Testis (tissue), 3 donors: ENCODE data around the gene KCNG1. TPM values are rescaled to one million over a fixed set of nuclear protein-coding genes. Genes with fewer than 3 reads are reported as not detected.
"Not testable (repeated sequence)": the region's sequence is repeated elsewhere in the genome, so short reads cannot be mapped to it uniquely, and the experiment has no call there.

ENCODE experiments used
- DNase-seq: peaks from one replicate; pipeline ENCODE4 v3.0.0-alpha.2; 2019
- H3K27ac ChIP-seq, 2 donors: fragments of 200-600 bp; sonication (generic); one replicate each; pipeline ENCODE4 v1.5.1; 2019
- H3K27me3 ChIP-seq: fragments of 200-600 bp; sonication (generic); one replicate; pipeline ENCODE4 v1.5.1; 2019
- H3K36me3 ChIP-seq: fragments of 200-600 bp; sonication (generic); one replicate; pipeline ENCODE4 v1.5.1; 2017; ENCODE audit warnings: low read depth; ENCODE audit errors: missing control alignments
- H3K4me1 ChIP-seq: fragments of 200-600 bp; sonication (generic); one replicate; pipeline ENCODE4 v1.5.1; 2019
- H3K4me3 ChIP-seq, 2 donors: fragments of 200-600 bp; sonication (generic); one replicate each; pipeline ENCODE4 v1.5.1; 2017 to 2019
- H3K9me3 ChIP-seq: fragments of 200-600 bp; sonication (generic); one replicate; pipeline ENCODE4 v1.5.1; 2017
- CTCF ChIP-seq, 3 experiments: fragments of 450-650 bp in 2 of 3; fragments of 200-600 bp in 1 of 3; sonication (generic) in 1 of 3; IDR thresholded peaks; one replicate each; pipeline ENCODE4 v1.5.1; 2016 to 2019; ENCODE audit warnings: antibody characterized with exemption in 3 of 3, mild to moderate bottlenecking in 2 of 3, moderate library complexity in 1 of 3
- POLR2A ChIP-seq: fragments of 450-650 bp; IDR thresholded peaks from one replicate; pipeline ENCODE4 v1.6.1; 2017; ENCODE audit warnings: antibody characterized with exemption, mild to moderate bottlenecking, moderate library complexity
- WGBS, 2 donors: methylation state at CpG; one replicate each; pipeline ENCODE4 v1.1.5; 2018; 5-methylcytosine and 5-hydroxymethylcytosine counted together
- intact Hi-C: fragments of 100-400 bp; cut with DNase I; formaldehyde crosslinking; loops from one replicate; pipeline ENCODE4 v1.15.1; 2023; ENCODE audit warnings: low total_unique reads
- polyA plus RNA-seq: library from polyadenylated mRNA; stranded (reverse); fragments of 350-450 nt; fragmentation: Illumina TruSeq; extraction: RNeasy Lipid Tissue Mini Kit (QIAGEN cat#74804); gene quantifications from one replicate; pipeline ENCODE4 v1.2.3, GENCODE V29; 2014; ENCODE audit warnings: low read depth, low replicate concordance; ENCODE audit not compliant: insufficient read depth
- total RNA-seq, 2 donors: library from RNA; depleted of rRNA; stranded (reverse); fragments of >200 nt; gene quantifications; one replicate each; pipeline ENCODE4 v1.2.3, GENCODE V29; 2016

The KCNG1 gene
- total and polyA plus RNA-seq, 3 donors from 2014 or later, result 20.9 to 78.2 (median 35.8) TPM

- no peak for DNase-seq
- Histone ChIP-seq H3K27ac (no peak overlapping the region), H3K4me3 (no peak overlapping the region), H3K36me3 (no peaks in the 10 kb centered on the region), H3K27me3 (no peaks in the 10 kb centered on the region), H3K9me3 (no peaks in the 10 kb centered on the region), H3K4me1 (no peaks in the 10 kb centered on the region)
- 17 to 37% methylated on average over 9 of the region's 9 CpGs for WGBS, 2 donors
- intact Hi-C loops, result no loop called here
- TF ChIP-seq CTCF (IDR thresholded peaks at IDR 0.05) (no peak), POLR2A (no peak)
These were observed 35.1 kb upstream of the KCNG1 start for GRCh38 chr20:51058017-51058416.

GRCh38 chr20:51054233-51054632 is 31.3 kb upstream of the KCNG1 start:
- intact Hi-C loops, result no loop called here
- H3K36me3 ChIP-seq, result no peaks in the 10 kb centered on the region
- H3K4me3 ChIP-seq, result no peak overlapping the region
- no peaks in the 10 kb centered on the region for H3K27me3 ChIP-seq
- no peak for TF ChIP-seq CTCF (IDR thresholded peaks at IDR 0.05)
- TF ChIP-seq POLR2A, result no peak
- H3K27ac ChIP-seq, result no peak overlapping the region
- WGBS, 2 donors, result 83 to 90% methylated on average over 11 of the region's 11 CpGs
- no peaks in the 10 kb centered on the region for H3K4me1 ChIP-seq
- no peaks in the 10 kb centered on the region for H3K9me3 ChIP-seq
- no peak for DNase-seq

GRCh38 chr20:51050531-51051075 is 27.7 kb upstream of the KCNG1 start:
- H3K36me3 ChIP-seq, result no peaks in the 10 kb centered on the region
- no peaks in the 10 kb centered on the region for H3K9me3 ChIP-seq
- no peak overlapping the region for H3K27ac ChIP-seq
- intact Hi-C loops, result no loop called here
- H3K27me3 ChIP-seq, result no peaks in the 10 kb centered on the region
- H3K4me1 ChIP-seq, result no peaks in the 10 kb centered on the region
- 54 to 58% methylated on average over 8 of the region's 8 CpGs for WGBS, 2 donors
- DNase-seq, result no peak
- TF ChIP-seq CTCF (IDR thresholded peaks at IDR 0.05) (no peak), POLR2A (no peak)
- no peak overlapping the region for H3K4me3 ChIP-seq

- Histone ChIP-seq H3K27ac (no peak overlapping the region), H3K9me3 (no peaks in the 10 kb centered on the region), H3K36me3 (no peaks in the 10 kb centered on the region), H3K27me3 (no peaks in the 10 kb centered on the region), H3K4me1 (no peaks in the 10 kb centered on the region), H3K4me3 (no peak overlapping the region)
- DNase-seq, result no peak
- intact Hi-C loops, result no loop called here
- TF ChIP-seq POLR2A (no peak), CTCF (IDR thresholded peaks at IDR 0.05) (no peak)
- 83 to 92% methylated on average over 9 of the region's 9 CpGs for WGBS, 2 donors
These were observed 23.4 kb upstream of the KCNG1 start for GRCh38 chr20:51046021-51046985.

- H3K27ac ChIP-seq, H3K27me3 ChIP-seq, H3K36me3 ChIP-seq, DNase-seq, H3K9me3 ChIP-seq, H3K4me3 ChIP-seq, intact Hi-C loops, H3K4me1 ChIP-seq: not testable (repeated sequence)
- WGBS, 2 donors, result 85 to 89% methylated on average over 9 of the region's 9 CpGs
These were observed 22.6 kb upstream of the KCNG1 start for GRCh38 chr20:51045492-51045891.
